Measurements from ENCODE around the gene NDUFB3.
"Not testable (repeated sequence)": the region's sequence is repeated elsewhere in the genome, so short reads cannot be mapped to it uniquely, and the experiment has no call there.

Gene NDUFB3

DNA sequence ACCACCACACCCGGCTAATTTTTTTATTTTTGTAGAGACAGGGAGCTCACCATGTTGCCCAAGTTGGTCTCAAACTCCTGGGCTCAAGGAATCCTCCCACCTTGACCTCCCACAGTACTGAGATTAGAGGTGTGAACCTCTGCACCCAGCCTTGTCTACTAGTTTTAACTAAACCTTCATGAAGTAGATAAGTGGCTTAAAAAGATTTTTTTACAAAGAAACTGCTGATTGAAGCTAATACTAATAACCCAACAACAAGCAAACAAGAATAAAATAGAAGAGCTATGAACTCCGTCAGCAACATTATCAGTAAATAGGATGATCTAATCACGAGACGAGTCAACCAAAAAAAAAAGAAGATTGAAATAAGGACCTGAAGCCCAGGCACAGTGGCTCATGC is 18.8 kb downstream of the NDUFB3 start:
- no peak for DNase-seq (ENCODE audit: low spot score)

- DNase-seq (ENCODE audit: low spot score): no peak
These were observed 21.8 kb downstream of the NDUFB3 start for GRCh38 chr2:201093573-201093972.

- DNase-seq (ENCODE audit: low spot score): no peak
These were observed 28.7 kb downstream of the NDUFB3 start for GRCh38 chr2:201100497-201100896.

- no peak for DNase-seq (ENCODE audit: low spot score)
These were observed 34.0 kb downstream of the NDUFB3 start for GRCh38 chr2:201105759-201106158.

DNA sequence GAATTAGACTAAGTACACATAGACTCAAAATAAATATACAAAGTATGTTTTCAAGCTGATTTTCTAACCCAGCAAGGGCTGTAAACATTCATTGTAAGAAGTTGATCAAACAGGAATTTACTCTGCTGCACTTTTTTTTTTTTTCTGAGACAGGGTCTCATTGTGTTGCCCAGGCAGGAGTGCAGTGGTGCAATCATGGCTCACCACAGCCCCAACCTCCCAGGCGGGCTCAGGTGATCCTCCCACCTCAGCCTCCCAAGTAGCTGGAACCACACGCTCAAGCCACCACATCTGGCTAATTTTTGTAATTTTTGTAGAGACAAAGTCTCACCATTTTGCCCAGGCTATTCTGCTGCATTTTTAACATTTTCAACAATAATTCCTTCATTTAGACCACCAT is 35.8 kb downstream of the NDUFB3 start:
- no peak for DNase-seq (ENCODE audit: low spot score)

GRCh38 chr2:201108341-201108740 is 36.5 kb downstream of the NDUFB3 start:
- no peak for DNase-seq (ENCODE audit: low spot score)

- no peak for DNase-seq (ENCODE audit: low spot score)
These were observed 37.4 kb downstream of the NDUFB3 start for GRCh38 chr2:201109186-201109585.

DNA sequence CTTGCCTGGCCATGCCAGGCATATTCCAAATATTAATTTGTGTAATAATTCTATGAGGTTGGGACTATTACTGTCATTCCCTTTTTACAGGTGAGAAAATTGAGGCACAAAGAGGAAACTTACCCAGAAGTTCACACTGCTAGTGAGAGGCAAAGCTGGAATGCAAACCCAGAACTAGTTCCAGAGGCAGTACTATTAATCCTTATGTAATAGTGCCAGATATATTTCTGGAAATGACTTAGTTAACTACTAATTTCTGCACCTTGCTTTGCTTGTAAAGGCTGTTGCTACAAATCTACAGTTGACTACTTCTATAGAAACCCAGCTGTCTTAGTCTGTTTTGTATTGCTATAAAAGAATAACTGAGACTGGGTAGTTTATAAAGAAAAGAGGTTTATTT is 38.8 kb downstream of the NDUFB3 start:
- DNase-seq (ENCODE audit: low spot score): no peak

- no peak for DNase-seq (ENCODE audit: low spot score)
These were observed 39.3 kb downstream of the NDUFB3 start for GRCh38 chr2:201111096-201111495.

GRCh38 chr2:201114350-201114749 is 42.5 kb downstream of the NDUFB3 start:
- no peak for DNase-seq (ENCODE audit: low spot score)

DNA sequence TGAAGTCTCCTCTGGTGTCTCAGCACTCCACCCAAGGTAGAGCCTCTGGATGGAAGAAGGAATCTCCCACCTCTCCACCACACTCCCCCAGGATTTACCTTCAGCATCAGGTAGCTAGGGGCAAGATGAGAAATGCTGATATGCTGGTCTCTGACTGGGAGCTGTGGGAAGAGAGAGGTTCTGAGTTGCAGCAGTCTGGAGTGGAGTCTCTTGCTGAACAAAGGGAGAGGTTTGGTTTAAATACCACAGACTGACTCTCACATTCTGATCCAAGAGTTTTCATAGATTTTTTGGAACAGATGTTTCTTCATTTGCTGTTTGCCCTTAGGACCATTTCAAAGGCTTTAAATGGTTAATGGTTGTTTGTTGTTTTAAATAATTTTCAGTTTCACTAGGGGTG is 43.0 kb downstream of the NDUFB3 start:
- no peak for DNase-seq (ENCODE audit: low spot score)

GRCh38 chr2:201116115-201116958 is 44.5 kb downstream of the NDUFB3 start, which contains the start of gene CFLAR:
Gene CFLAR, plus strand, starts transcription at chr2:201116164. Its CDS starts 13,702 bp downstream, at chr2:201129866.
- no peak for DNase-seq (ENCODE audit: low spot score)

- no peak for DNase-seq (ENCODE audit: low spot score)
These were observed 45.3 kb downstream of the NDUFB3 start for GRCh38 chr2:201116959-201117734.

GRCh38 chr2:201117735-201118094 is 45.9 kb downstream of the NDUFB3 start:
- DNase-seq (ENCODE audit: low spot score): not testable (repeated sequence)

DNA sequence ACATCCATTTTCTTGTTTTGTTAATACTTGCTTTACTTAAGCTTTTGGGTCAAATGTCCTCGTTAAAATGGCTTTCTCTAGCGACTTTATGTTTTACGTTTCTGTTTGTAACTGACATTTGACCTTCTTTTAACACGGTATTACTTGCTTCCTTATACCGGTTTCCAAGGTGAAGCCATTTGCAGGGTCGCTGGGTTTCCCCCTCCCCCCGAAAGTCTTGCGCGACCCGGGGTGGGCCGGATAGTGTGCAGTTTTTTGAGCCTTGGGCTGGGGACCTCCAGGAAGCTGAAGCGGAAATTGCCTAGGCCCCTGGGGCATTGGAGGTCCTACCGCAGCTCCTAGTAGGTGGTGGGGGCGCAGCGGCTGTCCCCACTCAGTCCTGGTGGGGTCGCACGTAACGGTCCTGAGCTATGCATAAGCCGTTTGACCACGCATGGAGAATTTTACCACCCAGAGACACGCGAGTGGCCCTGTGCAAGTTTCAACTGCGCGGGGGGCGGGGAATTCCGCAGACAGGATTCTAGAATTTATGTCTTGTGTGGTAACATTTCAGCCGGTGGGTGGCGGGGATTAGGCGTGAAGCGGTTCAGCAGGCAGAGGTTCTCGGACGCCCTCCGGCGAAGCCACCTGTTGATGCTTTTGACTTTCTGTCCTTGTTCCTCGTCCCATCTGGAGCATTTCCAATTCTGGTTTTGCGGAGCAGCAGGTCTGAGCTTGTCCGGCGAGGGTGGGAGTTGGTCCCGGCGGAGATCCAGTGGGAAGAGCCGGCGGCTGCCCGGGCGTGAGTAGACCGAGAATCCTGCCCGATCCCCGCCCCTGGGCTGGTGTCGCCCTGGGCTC is 46.5 kb downstream of the NDUFB3 start:
- no peak for DNase-seq (ENCODE audit: low spot score)

DNA sequence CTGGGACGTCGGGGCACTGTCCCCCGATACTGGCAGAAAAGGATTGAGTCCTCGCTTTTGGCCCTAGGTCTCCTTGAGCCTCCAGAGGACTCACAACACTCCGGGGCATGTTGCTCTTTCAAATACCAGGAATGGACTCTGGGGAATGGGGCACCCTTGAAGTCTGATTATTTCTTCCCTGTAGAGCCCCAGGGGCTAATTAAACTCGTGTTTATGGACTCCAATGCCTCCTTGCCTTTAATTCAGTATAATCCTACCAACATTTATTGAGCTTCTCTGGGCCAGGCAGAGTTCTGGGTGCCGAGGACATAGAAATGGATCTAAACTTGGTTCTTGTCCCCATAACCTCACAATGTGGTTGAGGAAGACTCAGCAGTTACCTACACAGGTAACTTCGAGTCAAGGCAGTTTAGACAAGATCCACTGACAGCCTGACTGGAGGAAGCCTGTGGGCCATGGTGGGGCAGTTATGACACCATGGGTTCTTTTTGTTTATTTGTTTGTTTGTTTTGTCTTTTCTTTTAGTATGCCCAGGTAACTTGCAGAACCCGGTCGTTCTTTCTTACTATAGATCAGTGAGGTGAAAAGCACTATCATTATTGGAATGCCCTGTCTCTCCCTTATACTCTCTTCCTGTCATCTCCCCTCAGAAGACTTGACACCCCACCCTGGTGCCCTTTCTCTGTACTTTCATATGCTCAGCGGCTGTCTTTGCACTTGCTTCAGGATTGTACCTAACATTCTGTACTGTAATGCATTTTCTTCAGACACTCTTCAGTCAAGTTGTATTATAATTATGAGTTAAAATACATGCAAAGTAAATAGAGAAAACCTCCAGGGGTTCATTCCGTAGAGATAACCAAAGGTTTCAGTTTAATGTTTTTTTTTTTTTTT is 47.4 kb downstream of the NDUFB3 start:
- DNase-seq (ENCODE audit: low spot score): no peak

GRCh38 chr2:201122276-201122675 is 50.5 kb downstream of the NDUFB3 start:
- DNase-seq (ENCODE audit: low spot score): no peak

DNA sequence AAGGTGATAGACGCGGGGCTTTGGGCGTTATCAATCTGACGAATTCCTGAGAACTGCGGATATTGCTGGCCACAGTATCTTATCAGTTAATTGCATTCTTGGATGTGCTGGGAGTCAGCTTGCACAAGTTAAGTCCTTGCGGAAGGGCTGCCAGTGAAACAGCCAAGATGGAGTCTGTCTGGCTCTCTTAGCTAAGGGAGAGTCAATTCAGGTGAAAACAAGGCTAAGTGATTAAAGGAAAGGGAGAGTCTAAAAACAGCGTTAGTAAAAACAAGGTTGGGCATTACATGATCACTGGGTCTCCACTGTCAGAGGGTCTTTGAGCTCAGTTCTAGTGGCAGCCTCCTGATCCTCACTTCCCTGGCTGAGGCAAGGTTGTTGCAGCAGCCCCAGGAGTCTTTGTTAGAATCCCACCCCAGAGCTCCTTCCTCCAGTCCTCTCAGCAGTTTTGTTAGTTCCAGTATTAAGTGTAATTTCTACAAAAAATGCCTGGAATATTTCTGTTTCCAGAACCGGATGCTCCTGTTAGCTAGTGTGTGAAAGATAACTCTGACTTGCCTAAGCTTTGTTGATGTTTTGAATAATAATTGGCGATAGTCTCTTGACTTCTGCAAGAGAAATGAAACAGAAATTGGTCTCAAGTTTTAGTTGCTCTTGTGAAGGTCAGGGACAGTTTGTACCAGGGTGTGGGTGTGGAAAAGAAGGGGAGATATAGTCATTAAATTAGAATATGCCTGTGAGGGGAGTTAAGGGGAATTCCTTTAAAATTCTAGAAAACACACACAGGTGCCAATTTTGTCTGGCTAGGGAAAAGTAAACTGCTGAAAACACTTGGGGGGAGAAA is 54.7 kb downstream of the NDUFB3 start:
- DNase-seq (ENCODE audit: low spot score): no peak

GRCh38 chr2:201127152-201127511 is 55.3 kb downstream of the NDUFB3 start:
- DNase-seq (ENCODE audit: low spot score): no peak

DNA sequence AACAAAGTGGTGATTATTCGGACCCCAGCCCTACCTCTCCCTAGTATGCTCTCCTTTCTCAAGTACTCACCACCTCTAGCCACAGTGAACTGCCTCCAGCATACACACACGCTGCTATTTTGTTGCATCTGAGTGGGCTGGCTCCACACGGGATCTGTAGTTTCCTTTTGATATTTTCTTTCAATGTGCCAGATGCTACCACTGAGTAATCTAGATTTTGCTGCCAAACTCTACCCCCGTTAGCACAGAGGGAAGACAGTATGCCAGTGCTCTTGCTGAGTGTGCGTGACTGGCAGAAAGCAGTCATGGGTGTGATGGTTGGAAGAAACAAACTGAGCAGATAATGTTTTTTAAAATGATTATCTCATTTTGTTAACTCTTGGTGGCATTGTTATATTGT is 55.8 kb downstream of the NDUFB3 start:
- no peak for DNase-seq (ENCODE audit: low spot score)

All from SK-N-DZ (cell line).